GM21390 (cell line): ENCODE data around the gene TFCP2L1.
"Not testable (repeated sequence)": the region's sequence is repeated elsewhere in the genome, so short reads cannot be mapped to it uniquely, and the experiment has no call there.

Experiments
- ATAC-seq: cut with Tn5 transposase; IDR thresholded peaks from one replicate; pipeline ENCODE4 v1.9.1; 2021; ENCODE audit not compliant: unreplicated experiment

The TFCP2L1 gene

GRCh38 chr2:121284463-121285449, at the start of gene TFCP2L1:
TFCP2L1 (minus strand) TSS chr2:121285202; CDS start chr2:121285109, 93 bp downstream.
- ATAC-seq = peak; percentile 78

GRCh38 chr2:121333834-121334558, 49.0 kb upstream of the TFCP2L1 start:
- peak; percentile 81 for ATAC-seq

- no peak for ATAC-seq
Observed at GRCh38 chr2:121333231-121333630, 48.2 kb upstream of the TFCP2L1 start.

- ATAC-seq = not testable (repeated sequence)
Observed at GRCh38 chr2:121331324-121331723, 46.3 kb upstream of the TFCP2L1 start.

GRCh38 chr2:121330921-121331320, 45.9 kb upstream of the TFCP2L1 start:
- ATAC-seq = no peak

GRCh38 chr2:121329786-121330185, 44.8 kb upstream of the TFCP2L1 start:
- no peak for ATAC-seq

GRCh38 chr2:121326628-121327027, 41.6 kb upstream of the TFCP2L1 start:
- no peak for ATAC-seq

- ATAC-seq = no peak
Observed at GRCh38 chr2:121324601-121325000, 39.6 kb upstream of the TFCP2L1 start.

- ATAC-seq = no peak
Observed at GRCh38 chr2:121321476-121321875, 36.5 kb upstream of the TFCP2L1 start.

GRCh38 chr2:121319941-121320340, 34.9 kb upstream of the TFCP2L1 start:
- ATAC-seq = no peak

GRCh38 chr2:121316986-121317385, 32.0 kb upstream of the TFCP2L1 start:
- no peak for ATAC-seq

GRCh38 chr2:121313701-121314100, 28.7 kb upstream of the TFCP2L1 start:
- ATAC-seq = not testable (repeated sequence)

- no peak for ATAC-seq
Observed at GRCh38 chr2:121309801-121310200, 24.8 kb upstream of the TFCP2L1 start.

GRCh38 chr2:121309323-121309722, 24.3 kb upstream of the TFCP2L1 start:
- no peak for ATAC-seq

GRCh38 chr2:121307048-121307447, 22.0 kb upstream of the TFCP2L1 start:
- ATAC-seq = no peak

- no peak for ATAC-seq
Observed at GRCh38 chr2:121304941-121305340, 19.9 kb upstream of the TFCP2L1 start.

- ATAC-seq = no peak
Observed at GRCh38 chr2:121303531-121304263, 18.7 kb upstream of the TFCP2L1 start.

GRCh38 chr2:121301190-121301589, 16.2 kb upstream of the TFCP2L1 start:
- not testable (repeated sequence) for ATAC-seq

GRCh38 chr2:121298476-121298875, 13.5 kb upstream of the TFCP2L1 start:
- no peak for ATAC-seq

GRCh38 chr2:121297866-121298265, 12.9 kb upstream of the TFCP2L1 start:
- ATAC-seq = not testable (repeated sequence)

GRCh38 chr2:121297217-121297830, 12.3 kb upstream of the TFCP2L1 start:
- ATAC-seq = no peak
